ENCODE data around the gene UBE4A. TPM values are rescaled to one million over a fixed set of nuclear protein-coding genes. Genes with fewer than 3 reads are reported as not detected.

UBE4A gene
- total and polyA plus RNA-seq, 2 donors (not counting 3 experiments of a cell fraction or from before 2014, with no cell fraction given): 13.3 to 40.2 TPM

- TF ChIP-seq POLR2A (IDR thresholded peaks at IDR 0.05; ENCODE audit: low read depth, low read length) (no peak), GATA2 (IDR thresholded peaks at IDR 0.05; ENCODE audit: insufficient read depth, insufficient read length, low read depth, low read length) (no peak), MYC (IDR thresholded peaks at IDR 0.05; ENCODE audit: low read depth, low read length) (no peak), EZH2 (IDR thresholded peaks at IDR 0.05; ENCODE audit: borderline replicate concordance, low read depth, low read length, severe bottlenecking) (no peak), JUN (IDR thresholded peaks at IDR 0.05; ENCODE audit: borderline replicate concordance, insufficient read depth, insufficient read length, low read depth) (no peak)
- TF ChIP-seq, protein P1, sequence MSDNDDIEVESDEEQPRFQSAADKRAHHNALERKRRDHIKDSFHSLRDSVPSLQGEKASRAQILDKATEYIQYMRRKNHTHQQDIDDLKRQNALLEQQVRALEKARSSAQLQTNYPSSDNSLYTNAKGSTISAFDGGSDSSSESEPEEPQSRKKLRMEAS (IDR thresholded peaks at IDR 0.05; ENCODE audit: insufficient read depth, insufficient read length): no peak
- CTCF ChIA-PET: interaction anchor here (1.2 kb wide), 1 partner anchor 12 kb away, joined by 4 read pairs; no protein-coding TSS in a partner anchor
- DNase-seq (ENCODE audit: low read depth, low spot score) (no peak), FAIRE-seq (no peak)
- Histone ChIP-seq H2AFZ (ENCODE audit: low read depth, low read length) (no peak overlapping the region), H3K79me2 (ENCODE audit: control insufficient read depth, insufficient read depth, low read length) (peaks cover 94% of the 10 kb centered on the region), H4K20me1 (replicated peaks; ENCODE audit: control insufficient read depth, extremely low read depth, insufficient read depth, low read length) (peaks cover 42% of the 10 kb centered on the region), H3K36me3 (ENCODE audit: control insufficient read depth in 2 of 2, extremely low read depth in 1 of 2, insufficient read depth in 2 of 2, low read length in 2 of 2) (no peaks in the 10 kb centered on the region), H3K9me1 (replicated peaks; ENCODE audit: control insufficient read depth, extremely low read depth, insufficient read depth, low read length) (no peaks in the 10 kb centered on the region), H3K27me3 (ENCODE audit: control insufficient read depth in 2 of 2, insufficient read depth in 2 of 2, low read length in 2 of 2) (no peaks in the 10 kb centered on the region), H3K4me3 (replicated peaks in 1 of 3; ENCODE audit: insufficient read depth in 1 of 3, low read depth in 1 of 3, low read length in 3 of 3) (no peak overlapping the region), H3K4me2 (ENCODE audit: insufficient read depth, low read length) (no peak overlapping the region), H3K9ac (replicated peaks; ENCODE audit: extremely low read depth, insufficient read depth, low read length) (no peak overlapping the region), H3K4me1 (ENCODE audit: control insufficient read depth, extremely low read depth, insufficient read depth, low read length) (peaks cover 15% of the 10 kb centered on the region), H3K27ac (ENCODE audit: insufficient read depth, low read depth, low read length) (no peak overlapping the region), H3K9me3 (replicated peaks; ENCODE audit: control insufficient read depth, insufficient read depth, low read length) (no peaks in the 10 kb centered on the region)
- dilution Hi-C loops (cut with MboI; ENCODE audit: extremely low pct_ligation_motif_present, low sequenced_read_pairs) (no loop called here), intact Hi-C loops (cut with micrococcal nuclease) (no loop called here)
- POLR2A ChIA-PET: no interaction called here
- BruUV-seq (replicated peaks): no TSS peak
Measured at GRCh38 chr11:118442908-118443589, 83.6 kb downstream of the UBE4A start.

GRCh38 chr11:118443590-118444218 is 84.3 kb downstream of the UBE4A start:
- Histone ChIP-seq H2AFZ (ENCODE audit: low read depth, low read length) (no peak overlapping the region), H3K4me3 (replicated peaks in 1 of 3; ENCODE audit: insufficient read depth in 1 of 3, low read depth in 1 of 3, low read length in 3 of 3) (no peak overlapping the region), H4K20me1 (replicated peaks; ENCODE audit: control insufficient read depth, extremely low read depth, insufficient read depth, low read length) (peaks cover 42% of the 10 kb centered on the region), H3K36me3 (ENCODE audit: control insufficient read depth in 2 of 2, extremely low read depth in 1 of 2, insufficient read depth in 2 of 2, low read length in 2 of 2) (no peaks in the 10 kb centered on the region), H3K9me3 (replicated peaks; ENCODE audit: control insufficient read depth, insufficient read depth, low read length) (no peaks in the 10 kb centered on the region), H3K9ac (replicated peaks; ENCODE audit: extremely low read depth, insufficient read depth, low read length) (no peak overlapping the region), H3K4me1 (ENCODE audit: control insufficient read depth, extremely low read depth, insufficient read depth, low read length) (peaks cover 15% of the 10 kb centered on the region), H3K4me2 (ENCODE audit: insufficient read depth, low read length) (no peak overlapping the region), H3K79me2 (ENCODE audit: control insufficient read depth, insufficient read depth, low read length) (peaks cover 92% of the 10 kb centered on the region), H3K27ac (ENCODE audit: insufficient read depth, low read depth, low read length) (no peak overlapping the region), H3K27me3 (ENCODE audit: control insufficient read depth in 2 of 2, insufficient read depth in 2 of 2, low read length in 2 of 2) (no peaks in the 10 kb centered on the region), H3K9me1 (replicated peaks; ENCODE audit: control insufficient read depth, extremely low read depth, insufficient read depth, low read length) (no peaks in the 10 kb centered on the region)
- ChIA-PET POLR2A (no interaction called here), CTCF (interaction anchor here (1.0 to 1.3 kb wide), 2 partner anchors 10 to 13 kb away, joined by 3 to 8 read pairs; no protein-coding TSS in a partner anchor)
- no peak for DNase-seq (ENCODE audit: low read depth, low spot score)
- TF ChIP-seq MYC (IDR thresholded peaks at IDR 0.05; ENCODE audit: low read depth, low read length) (no peak), POLR2A (IDR thresholded peaks at IDR 0.05; ENCODE audit: low read depth, low read length) (no peak), JUN (IDR thresholded peaks at IDR 0.05; ENCODE audit: borderline replicate concordance, insufficient read depth, insufficient read length, low read depth) (no peak)
- BruUV-seq (replicated peaks): no TSS peak
- dilution Hi-C loops (cut with MboI; ENCODE audit: extremely low pct_ligation_motif_present, low sequenced_read_pairs): no loop called here
- intact Hi-C loops (cut with micrococcal nuclease): no loop called here
- FAIRE-seq: no peak

Data from endothelial cell of umbilical vein (primary cell).